Measurements from ENCODE around the gene TEX101. TPM values are rescaled to one million over a fixed set of nuclear protein-coding genes. Genes with fewer than 3 reads are reported as not detected.

The TEX101 gene
- total RNA-seq, 4 donors from 2014 or later: 0.81 TPM; not detected in 3

DNA sequence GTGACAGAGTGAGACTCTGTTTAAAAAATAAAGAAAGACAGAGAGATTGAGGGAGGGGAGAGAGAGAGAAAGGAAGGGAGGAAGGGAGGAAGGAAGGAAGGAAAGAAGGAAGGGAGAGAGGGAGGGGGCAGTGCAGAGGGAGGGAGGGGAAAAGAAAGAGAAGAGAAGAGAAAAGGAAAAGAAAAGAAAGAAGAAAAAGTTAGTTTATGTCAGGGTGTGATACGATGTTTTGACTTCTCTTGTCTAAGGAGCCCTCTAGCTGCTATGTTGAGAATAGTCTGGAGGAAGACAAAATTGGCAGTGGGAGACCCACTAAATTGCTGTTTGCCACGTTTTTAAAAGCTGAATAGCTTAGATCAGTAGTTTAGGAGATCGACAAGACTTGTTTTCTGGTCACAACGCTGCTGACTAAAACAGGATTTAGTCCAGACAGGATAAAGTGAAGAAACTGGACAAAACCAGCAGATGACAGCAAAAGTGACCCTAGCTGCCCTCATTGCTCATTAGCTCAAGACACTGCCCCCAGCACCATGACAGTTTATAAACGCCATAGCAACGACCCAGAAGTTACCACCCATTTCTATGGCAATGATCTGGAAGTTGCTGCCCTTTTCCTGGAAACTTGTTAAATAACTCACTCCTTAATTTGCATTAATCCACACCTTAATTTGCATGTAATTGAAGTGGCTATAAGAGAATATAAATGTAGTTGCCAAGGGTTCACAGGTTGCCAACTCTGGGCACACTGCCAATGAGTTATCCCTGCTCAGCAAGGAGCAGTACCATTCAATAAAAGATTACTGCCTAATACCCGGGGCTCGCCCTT is 11.1 kb downstream of the TEX101 start:
- no peaks in the 10 kb centered on the region for H3K36me3 ChIP-seq
- WGBS, 2 donors: 29 to 37% methylated on average over 8 of the region's 8 CpGs
- H3K27ac ChIP-seq: no peak overlapping the region
- H3K4me3 ChIP-seq (replicated peaks in 1 of 3): no peak overlapping the region
- no peaks in the 10 kb centered on the region for H3K27me3 ChIP-seq
- H3K9me3 ChIP-seq: no peaks in the 10 kb centered on the region
- no peaks in the 10 kb centered on the region for H3K4me1 ChIP-seq
- intact Hi-C loops (cut with DNase I): no loop called here
- TF ChIP-seq, protein P1, sequence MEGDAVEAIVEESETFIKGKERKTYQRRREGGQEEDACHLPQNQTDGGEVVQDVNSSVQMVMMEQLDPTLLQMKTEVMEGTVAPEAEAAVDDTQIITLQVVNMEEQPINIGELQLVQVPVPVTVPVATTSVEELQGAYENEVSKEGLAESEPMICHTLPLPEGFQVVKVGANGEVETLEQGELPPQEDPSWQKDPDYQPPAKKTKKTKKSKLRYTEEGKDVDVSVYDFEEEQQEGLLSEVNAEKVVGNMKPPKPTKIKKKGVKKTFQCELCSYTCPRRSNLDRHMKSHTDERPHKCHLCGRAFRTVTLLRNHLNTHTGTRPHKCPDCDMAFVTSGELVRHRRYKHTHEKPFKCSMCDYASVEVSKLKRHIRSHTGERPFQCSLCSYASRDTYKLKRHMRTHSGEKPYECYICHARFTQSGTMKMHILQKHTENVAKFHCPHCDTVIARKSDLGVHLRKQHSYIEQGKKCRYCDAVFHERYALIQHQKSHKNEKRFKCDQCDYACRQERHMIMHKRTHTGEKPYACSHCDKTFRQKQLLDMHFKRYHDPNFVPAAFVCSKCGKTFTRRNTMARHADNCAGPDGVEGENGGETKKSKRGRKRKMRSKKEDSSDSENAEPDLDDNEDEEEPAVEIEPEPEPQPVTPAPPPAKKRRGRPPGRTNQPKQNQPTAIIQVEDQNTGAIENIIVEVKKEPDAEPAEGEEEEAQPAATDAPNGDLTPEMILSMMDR (IDR thresholded peaks at IDR 0.05): peak in 1 of 6 experiments; percentile 35
- TF ChIP-seq POLR2A (IDR thresholded peaks at IDR 0.05): no peak
- no peak for DNase-seq

DNA sequence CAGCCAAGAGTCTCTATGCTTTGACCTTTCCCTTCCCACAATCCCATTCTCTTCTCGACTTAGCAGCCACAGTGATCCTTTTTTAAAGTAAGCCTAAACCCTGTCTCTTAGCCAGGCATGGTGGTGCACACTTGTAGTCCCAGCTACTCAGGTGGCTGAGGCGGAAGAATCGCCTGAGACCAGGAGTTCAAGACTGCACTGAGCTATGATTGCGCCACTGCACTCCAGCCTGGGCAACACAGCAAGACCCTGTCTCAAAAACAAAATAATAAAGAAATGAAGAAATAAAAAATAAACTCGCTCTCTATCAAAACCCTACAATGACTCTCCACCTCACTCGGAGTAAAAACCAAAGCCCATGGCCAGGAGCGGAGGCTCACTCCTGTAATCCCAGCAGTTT is 14.7 kb downstream of the TEX101 start:
- Histone ChIP-seq H3K27ac (no peak overlapping the region), H3K27me3 (no peaks in the 10 kb centered on the region), H3K4me3 (replicated peaks in 1 of 3) (no peak overlapping the region), H3K9me3 (no peaks in the 10 kb centered on the region), H3K36me3 (no peaks in the 10 kb centered on the region), H3K4me1 (no peaks in the 10 kb centered on the region)
- DNase-seq: no peak
- TF ChIP-seq, protein P1 (IDR thresholded peaks at IDR 0.05): no peak
- no peak for TF ChIP-seq POLR2A (IDR thresholded peaks at IDR 0.05)
- intact Hi-C loops (cut with DNase I): no loop called here
- WGBS, 2 donors: 81 to 92% methylated on average over 7 of the region's 7 CpGs

DNA sequence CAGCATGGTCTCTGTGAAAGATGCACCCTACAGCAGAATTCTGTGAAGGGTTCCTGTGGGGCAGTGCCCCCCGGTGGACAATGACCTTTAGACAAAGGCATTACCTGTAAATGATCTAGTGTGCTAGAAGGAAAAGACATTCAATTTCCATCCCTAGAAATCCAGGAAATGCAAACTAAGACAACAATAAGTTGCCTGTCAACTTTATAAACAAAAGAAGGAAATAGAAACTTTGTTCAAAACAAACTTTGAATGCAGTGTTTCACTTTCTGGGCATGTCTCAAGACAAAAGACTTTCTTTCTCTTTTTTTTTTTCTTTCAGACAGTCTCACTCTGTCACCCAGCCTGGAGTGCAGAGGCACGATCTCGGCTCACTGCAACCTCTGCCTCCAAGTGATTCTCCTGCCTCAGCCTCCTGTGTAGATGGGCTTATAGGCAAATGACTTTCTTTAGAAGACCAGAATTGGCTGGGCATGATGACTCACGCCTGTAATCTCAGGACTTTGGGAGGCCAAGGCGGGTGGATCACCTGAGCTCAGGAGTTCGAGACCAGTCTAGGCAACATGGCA is 15.5 kb downstream of the TEX101 start:
- H3K36me3 ChIP-seq: no peaks in the 10 kb centered on the region
- no peak for DNase-seq
- H3K27ac ChIP-seq: no peak overlapping the region
- H3K9me3 ChIP-seq: no peaks in the 10 kb centered on the region
- TF ChIP-seq POLR2A (IDR thresholded peaks at IDR 0.05): no peak
- TF ChIP-seq, protein P1 (IDR thresholded peaks at IDR 0.05): no peak
- intact Hi-C loops (cut with DNase I): no loop called here
- no peaks in the 10 kb centered on the region for H3K27me3 ChIP-seq
- WGBS, 2 donors: 56 to 67% methylated on average over 6 of the region's 6 CpGs
- no peak overlapping the region for H3K4me3 ChIP-seq (replicated peaks in 1 of 3)
- H3K4me1 ChIP-seq: no peaks in the 10 kb centered on the region

DNA sequence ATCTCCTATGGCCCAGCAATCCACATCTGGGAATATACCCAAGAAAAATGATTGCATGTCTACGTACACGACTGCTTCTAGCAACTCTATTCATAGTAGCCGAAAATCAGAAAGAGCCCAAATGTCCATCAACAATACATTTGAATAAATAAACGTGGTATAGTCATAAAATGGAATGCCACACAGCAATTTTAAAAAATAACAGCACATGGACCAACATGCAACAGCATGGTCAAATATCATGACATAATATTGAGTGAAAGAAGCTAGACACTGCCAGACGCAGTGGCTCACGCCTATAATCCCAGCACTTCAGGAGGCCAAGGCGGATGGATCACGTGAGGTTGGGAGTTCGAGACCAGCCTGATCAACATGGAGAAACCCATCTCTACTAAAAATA is 16.3 kb downstream of the TEX101 start:
- H3K9me3 ChIP-seq: no peaks in the 10 kb centered on the region
- no peaks in the 10 kb centered on the region for H3K27me3 ChIP-seq
- no peak for DNase-seq
- H3K36me3 ChIP-seq: no peaks in the 10 kb centered on the region
- H3K27ac ChIP-seq: no peak overlapping the region
- intact Hi-C loops (cut with DNase I): no loop called here
- WGBS, 2 donors: 86 to 91% methylated on average over 9 of the region's 9 CpGs
- TF ChIP-seq, protein P1 (IDR thresholded peaks at IDR 0.05): no peak
- H3K4me3 ChIP-seq (replicated peaks in 1 of 3): no peak overlapping the region
- no peaks in the 10 kb centered on the region for H3K4me1 ChIP-seq

DNA sequence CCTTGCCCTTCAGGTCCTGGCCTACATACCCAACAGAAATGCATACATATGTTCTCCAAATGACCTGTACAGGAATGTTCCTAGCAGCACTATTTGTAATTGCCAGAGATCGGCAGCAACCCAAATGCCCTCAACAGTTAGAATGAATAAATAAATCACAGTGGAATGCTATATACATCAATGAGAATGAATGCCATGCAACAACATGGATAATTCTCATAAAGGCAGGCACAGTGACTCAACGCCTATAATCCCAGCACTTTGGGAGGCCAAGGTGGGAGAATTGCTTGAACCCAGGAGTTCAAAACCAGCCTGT is 18.6 kb downstream of the TEX101 start:
- H3K36me3 ChIP-seq: no peaks in the 10 kb centered on the region
- no peak for DNase-seq
- no peak overlapping the region for H3K27ac ChIP-seq
- no peak overlapping the region for H3K4me3 ChIP-seq (replicated peaks in 1 of 3)
- no peaks in the 10 kb centered on the region for H3K4me1 ChIP-seq
- intact Hi-C loops (cut with DNase I): no loop called here
- H3K9me3 ChIP-seq: no peaks in the 10 kb centered on the region
- no peaks in the 10 kb centered on the region for H3K27me3 ChIP-seq
- 92 to 95% methylated on average over 2 of the region's 2 CpGs for WGBS, 2 donors
- TF ChIP-seq, protein P1 (IDR thresholded peaks at IDR 0.05): no peak
- no peak for TF ChIP-seq POLR2A (IDR thresholded peaks at IDR 0.05)

Measured in thyroid gland (tissue), 4 donors.